Measurements from ENCODE around the gene FGD5.

The FGD5 gene

DNA sequence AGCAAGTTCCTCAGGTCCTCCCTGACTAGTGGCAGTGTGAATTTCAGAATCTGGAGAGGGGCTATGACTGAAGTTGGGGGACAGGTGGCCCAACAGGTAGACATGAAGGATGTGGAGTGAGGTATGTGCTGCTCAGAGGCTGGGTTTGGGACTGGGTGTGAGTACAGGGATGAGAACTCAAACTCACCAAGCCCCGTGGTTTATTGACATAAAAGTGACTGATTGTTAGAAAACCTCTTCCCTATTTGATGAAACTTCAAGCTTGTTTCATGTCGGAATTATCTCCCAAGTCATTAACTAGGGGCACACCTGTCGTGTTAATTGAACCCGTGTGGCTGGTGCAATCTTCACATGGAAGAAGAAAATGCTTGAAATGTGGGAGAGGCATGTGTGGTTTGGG lies 27.1 kb downstream of the FGD5 start:
- Histone ChIP-seq H3K4me3 (ENCODE audit: low read length) (no peak overlapping the region), H3K27me3 (ENCODE audit: control insufficient read depth, low read length) (peaks cover 28% of the 10 kb centered on the region), H3K4me1 (ENCODE audit: control insufficient read depth, low read length) (peaks cover 15% of the 10 kb centered on the region), H3F3A (ENCODE audit: control insufficient read depth, insufficient read depth) (no peaks in the 10 kb centered on the region), H3K27ac (ENCODE audit: low read depth, low read length) (no peak overlapping the region), H3K36me3 (ENCODE audit: control insufficient read depth, low read length) (no peaks in the 10 kb centered on the region), H3K79me2 (ENCODE audit: control insufficient read depth, low read length) (no peaks in the 10 kb centered on the region), H3K4me2 (ENCODE audit: low read length) (no peak overlapping the region), H4K20me1 (ENCODE audit: control insufficient read depth, insufficient read depth, low read depth, low read length) (no peaks in the 10 kb centered on the region), H3K9me3 (ENCODE audit: control insufficient read depth, insufficient read depth, low read length) (no peaks in the 10 kb centered on the region), H3K9me2 (replicated peaks; ENCODE audit: control insufficient read depth, low read length) (no peaks in the 10 kb centered on the region)
- TF ChIP-seq, protein P1, sequence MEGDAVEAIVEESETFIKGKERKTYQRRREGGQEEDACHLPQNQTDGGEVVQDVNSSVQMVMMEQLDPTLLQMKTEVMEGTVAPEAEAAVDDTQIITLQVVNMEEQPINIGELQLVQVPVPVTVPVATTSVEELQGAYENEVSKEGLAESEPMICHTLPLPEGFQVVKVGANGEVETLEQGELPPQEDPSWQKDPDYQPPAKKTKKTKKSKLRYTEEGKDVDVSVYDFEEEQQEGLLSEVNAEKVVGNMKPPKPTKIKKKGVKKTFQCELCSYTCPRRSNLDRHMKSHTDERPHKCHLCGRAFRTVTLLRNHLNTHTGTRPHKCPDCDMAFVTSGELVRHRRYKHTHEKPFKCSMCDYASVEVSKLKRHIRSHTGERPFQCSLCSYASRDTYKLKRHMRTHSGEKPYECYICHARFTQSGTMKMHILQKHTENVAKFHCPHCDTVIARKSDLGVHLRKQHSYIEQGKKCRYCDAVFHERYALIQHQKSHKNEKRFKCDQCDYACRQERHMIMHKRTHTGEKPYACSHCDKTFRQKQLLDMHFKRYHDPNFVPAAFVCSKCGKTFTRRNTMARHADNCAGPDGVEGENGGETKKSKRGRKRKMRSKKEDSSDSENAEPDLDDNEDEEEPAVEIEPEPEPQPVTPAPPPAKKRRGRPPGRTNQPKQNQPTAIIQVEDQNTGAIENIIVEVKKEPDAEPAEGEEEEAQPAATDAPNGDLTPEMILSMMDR (IDR thresholded peaks at IDR 0.05; ENCODE audit: low read depth, low read length, poor library complexity, severe bottlenecking) = no peak
- no peak for TF ChIP-seq EZH2phosphoT487 (IDR thresholded peaks at IDR 0.05; ENCODE audit: borderline replicate concordance, low read length)

DNA sequence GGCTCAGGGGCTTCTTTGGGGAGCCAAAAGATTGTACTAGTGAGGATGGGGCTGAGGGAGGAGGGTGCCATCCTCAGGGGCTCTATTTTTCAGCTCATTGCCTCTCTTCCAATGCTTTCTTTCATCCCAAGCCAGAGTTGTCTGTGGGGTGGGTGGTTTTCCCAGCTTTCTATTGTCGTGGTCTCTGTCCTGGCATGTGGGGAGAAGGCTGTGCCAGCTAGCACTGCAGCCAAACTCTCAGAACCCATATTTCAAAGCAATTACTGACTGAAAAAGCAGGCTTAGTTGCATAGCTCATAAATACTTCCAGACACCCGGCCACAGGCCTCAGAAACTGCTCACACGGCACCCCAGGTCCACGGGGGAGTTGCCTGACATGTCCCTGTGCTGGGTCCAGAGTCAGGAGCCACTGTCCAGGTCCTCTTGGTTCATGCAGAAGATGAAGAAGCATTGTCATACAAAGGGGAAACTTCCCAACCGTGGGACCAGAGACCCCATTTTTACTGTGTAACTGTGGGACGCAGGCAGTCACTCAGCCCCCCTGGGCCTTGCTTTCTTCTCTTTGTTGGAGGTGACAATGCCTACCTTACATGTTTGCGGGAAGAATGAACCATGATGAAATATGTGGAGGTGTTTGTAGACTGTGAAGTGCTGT lies 27.6 kb downstream of the FGD5 start:
- Histone ChIP-seq H3K9me3 (ENCODE audit: control insufficient read depth, insufficient read depth, low read length) (no peaks in the 10 kb centered on the region), H3K4me1 (ENCODE audit: control insufficient read depth, low read length) (peaks cover 15% of the 10 kb centered on the region), H3K9me2 (replicated peaks; ENCODE audit: control insufficient read depth, low read length) (no peaks in the 10 kb centered on the region), H4K20me1 (ENCODE audit: control insufficient read depth, insufficient read depth, low read depth, low read length) (no peaks in the 10 kb centered on the region), H3K4me3 (ENCODE audit: low read length) (no peak overlapping the region), H3K27me3 (ENCODE audit: control insufficient read depth, low read length) (peaks cover 28% of the 10 kb centered on the region), H3K4me2 (ENCODE audit: low read length) (no peak overlapping the region), H3K36me3 (ENCODE audit: control insufficient read depth, low read length) (no peaks in the 10 kb centered on the region), H3F3A (ENCODE audit: control insufficient read depth, insufficient read depth) (no peaks in the 10 kb centered on the region), H3K79me2 (ENCODE audit: control insufficient read depth, low read length) (no peaks in the 10 kb centered on the region), H3K27ac (ENCODE audit: low read depth, low read length) (no peak overlapping the region)
- TF ChIP-seq, protein P1 (IDR thresholded peaks at IDR 0.05; ENCODE audit: low read depth, low read length, poor library complexity, severe bottlenecking) = no peak
- TF ChIP-seq EZH2phosphoT487 (IDR thresholded peaks at IDR 0.05; ENCODE audit: borderline replicate concordance, low read length) = no peak

GRCh38 chr3:14847613-14848541 lies 29.1 kb downstream of the FGD5 start:
- H3K79me2 ChIP-seq (ENCODE audit: control insufficient read depth, low read length) = no peaks in the 10 kb centered on the region
- no peaks in the 10 kb centered on the region for H3K9me3 ChIP-seq (ENCODE audit: control insufficient read depth, insufficient read depth, low read length)
- no peaks in the 10 kb centered on the region for H3K9me2 ChIP-seq (replicated peaks; ENCODE audit: control insufficient read depth, low read length)
- H3K27ac ChIP-seq (ENCODE audit: low read depth, low read length) = no peak overlapping the region
- H3K4me1 ChIP-seq (ENCODE audit: control insufficient read depth, low read length) = peaks cover 15% of the 10 kb centered on the region
- 0 out of 2 replicates have a peak overlapping the region, but pooled peaks have one; percentile 20 for H3K4me3 ChIP-seq (ENCODE audit: low read length)
- peaks cover 28% of the 10 kb centered on the region for H3K27me3 ChIP-seq (ENCODE audit: control insufficient read depth, low read length)
- no peaks in the 10 kb centered on the region for H3K36me3 ChIP-seq (ENCODE audit: control insufficient read depth, low read length)
- no peaks in the 10 kb centered on the region for H3F3A ChIP-seq (ENCODE audit: control insufficient read depth, insufficient read depth)
- H4K20me1 ChIP-seq (ENCODE audit: control insufficient read depth, insufficient read depth, low read depth, low read length) = no peaks in the 10 kb centered on the region
- no peak for TF ChIP-seq EZH2phosphoT487 (IDR thresholded peaks at IDR 0.05; ENCODE audit: borderline replicate concordance, low read length)
- TF ChIP-seq, protein P1 (IDR thresholded peaks at IDR 0.05; ENCODE audit: low read depth, low read length, poor library complexity, severe bottlenecking) = no peak
- H3K4me2 ChIP-seq (ENCODE audit: low read length) = peak overlapping the region; percentile 52
